KMS-11 (cell line): Measurements from ENCODE around the gene TMEM222.

Experiments used
- H2AFZ ChIP-seq: fragments of 200-600 bp; sonication (generic); 2 replicates; pipeline ENCODE4 v1.6.1; 2016; ENCODE audit warnings: antibody characterized with exemption, mixed run types, low read depth
- H3K27ac ChIP-seq: fragments of 200-600 bp; sonication (generic); 2 replicates; pipeline ENCODE4 v1.6.1; 2016; ENCODE audit warnings: mild to moderate bottlenecking, mixed run types
- H3K27me3 ChIP-seq: fragments of 200-600 bp; sonication (generic); 2 replicates; pipeline ENCODE4 v1.6.1; 2017; ENCODE audit warnings: mild to moderate bottlenecking, low read depth, mixed run types, moderate library complexity; ENCODE audit not compliant: insufficient read depth
- H3K36me3 ChIP-seq: fragments of 200-600 bp; sonication (generic); 2 replicates; pipeline ENCODE4 v1.6.1; 2017; ENCODE audit warnings: mild to moderate bottlenecking, mixed run types; ENCODE audit not compliant: insufficient read depth
- H3K4me1 ChIP-seq: fragments of 200-600 bp; sonication (generic); 2 replicates; pipeline ENCODE4 v1.6.1; 2016; ENCODE audit warnings: mild to moderate bottlenecking, low read depth, mixed run types; ENCODE audit not compliant: poor library complexity, severe bottlenecking
- H3K4me2 ChIP-seq: fragments of 200-600 bp; sonication (generic); 2 replicates; pipeline ENCODE4 v1.7.0; 2016; ENCODE audit warnings: mild to moderate bottlenecking, mixed run types
- H3K4me3 ChIP-seq: fragments of 200-600 bp; sonication (generic); IDR thresholded peaks from 2 replicates; pipeline ENCODE4 v1.6.1; 2017; ENCODE audit warnings: low read depth, low read length, mixed read lengths; ENCODE audit not compliant: insufficient read depth
- H3K79me2 ChIP-seq: fragments of 200-600 bp; sonication (generic); 2 replicates; pipeline ENCODE4 v1.6.1; 2016; ENCODE audit warnings: low read depth, mixed run types; ENCODE audit not compliant: insufficient read depth
- H3K9ac ChIP-seq: fragments of 200-600 bp; sonication (generic); 2 replicates; pipeline ENCODE4 v1.6.1; 2016; ENCODE audit warnings: mild to moderate bottlenecking, mixed run types
- H4K20me1 ChIP-seq: fragments of 200-600 bp; sonication (generic); 2 replicates; pipeline ENCODE4 v1.6.1; 2016; ENCODE audit warnings: mild to moderate bottlenecking, mixed run types; ENCODE audit not compliant: insufficient read depth
- TF ChIP-seq, protein P1 (sequence below): fragments of 200-600 bp; sonication (generic); conservative IDR thresholded peaks from 2 replicates; pipeline ENCODE4 v1.6.1; 2017; ENCODE audit warnings: low read depth, mild to moderate bottlenecking, antibody characterized with exemption, low read length, moderate library complexity, mixed read lengths

Gene TMEM222

GRCh38 chr1:27380224-27380623, 58.3 kb downstream of the TMEM222 start:
- Histone ChIP-seq H3K27me3 (peaks cover 7% of the 10 kb centered on the region), H3K36me3 (no peaks in the 10 kb centered on the region), H2AFZ (no peak overlapping the region), H3K4me3 (no peak overlapping the region), H3K9ac (no peak overlapping the region), H3K27ac (no peak overlapping the region), H3K4me1 (no peaks in the 10 kb centered on the region), H4K20me1 (no peaks in the 10 kb centered on the region), H3K79me2 (no peaks in the 10 kb centered on the region), H3K4me2 (no peak overlapping the region)
- TF ChIP-seq, protein P1, sequence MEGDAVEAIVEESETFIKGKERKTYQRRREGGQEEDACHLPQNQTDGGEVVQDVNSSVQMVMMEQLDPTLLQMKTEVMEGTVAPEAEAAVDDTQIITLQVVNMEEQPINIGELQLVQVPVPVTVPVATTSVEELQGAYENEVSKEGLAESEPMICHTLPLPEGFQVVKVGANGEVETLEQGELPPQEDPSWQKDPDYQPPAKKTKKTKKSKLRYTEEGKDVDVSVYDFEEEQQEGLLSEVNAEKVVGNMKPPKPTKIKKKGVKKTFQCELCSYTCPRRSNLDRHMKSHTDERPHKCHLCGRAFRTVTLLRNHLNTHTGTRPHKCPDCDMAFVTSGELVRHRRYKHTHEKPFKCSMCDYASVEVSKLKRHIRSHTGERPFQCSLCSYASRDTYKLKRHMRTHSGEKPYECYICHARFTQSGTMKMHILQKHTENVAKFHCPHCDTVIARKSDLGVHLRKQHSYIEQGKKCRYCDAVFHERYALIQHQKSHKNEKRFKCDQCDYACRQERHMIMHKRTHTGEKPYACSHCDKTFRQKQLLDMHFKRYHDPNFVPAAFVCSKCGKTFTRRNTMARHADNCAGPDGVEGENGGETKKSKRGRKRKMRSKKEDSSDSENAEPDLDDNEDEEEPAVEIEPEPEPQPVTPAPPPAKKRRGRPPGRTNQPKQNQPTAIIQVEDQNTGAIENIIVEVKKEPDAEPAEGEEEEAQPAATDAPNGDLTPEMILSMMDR = no peak

GRCh38 chr1:27380766-27381733, 59.1 kb downstream of the TMEM222 start:
- no peak overlapping the region for H3K4me3 ChIP-seq
- TF ChIP-seq, protein P1 = no peak
- H3K4me2 ChIP-seq = no peak overlapping the region

DNA sequence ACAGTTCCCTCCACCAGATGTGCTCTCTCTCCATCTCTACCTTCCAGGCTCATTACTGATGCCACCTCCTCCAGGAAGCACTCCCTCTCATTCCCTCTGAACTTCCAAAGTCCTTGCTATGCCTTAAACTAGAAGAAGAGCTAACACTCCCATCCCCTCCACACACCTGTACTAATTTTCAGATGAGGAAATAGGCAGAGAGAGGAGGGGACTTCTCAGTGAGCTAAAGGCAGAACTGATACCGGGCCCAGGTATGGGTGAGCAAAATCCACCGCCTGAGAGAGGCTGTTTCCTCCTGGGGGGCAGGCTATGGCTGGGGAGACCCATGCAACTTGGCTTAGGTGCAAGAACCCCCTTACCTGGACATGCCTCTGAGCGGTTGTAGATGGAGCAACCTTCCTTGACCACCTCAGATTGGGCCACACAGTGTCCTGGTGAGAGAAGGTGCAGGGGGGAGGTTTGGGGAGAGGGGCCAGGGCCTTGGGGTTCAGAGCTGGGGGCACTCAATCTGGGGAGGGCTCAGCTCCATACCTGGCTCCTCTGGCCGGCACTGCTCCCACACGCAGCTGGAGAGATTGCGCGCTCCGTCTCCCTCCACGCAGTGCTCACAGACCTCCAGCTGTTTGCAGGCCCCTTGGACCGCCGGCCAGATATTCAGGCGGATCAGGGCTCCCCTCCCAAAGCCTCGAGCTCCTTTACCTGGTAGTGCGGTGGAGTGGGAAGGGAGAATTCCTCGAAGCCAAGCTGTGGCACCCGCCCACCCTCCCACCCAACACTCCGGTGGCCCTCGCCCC, 60.2 kb downstream of the TMEM222 start:
- Histone ChIP-seq H3K4me3 (no peak overlapping the region), H3K4me1 (no peaks in the 10 kb centered on the region), H3K4me2 (no peak overlapping the region), H3K27me3 (peaks cover 9% of the 10 kb centered on the region), H3K79me2 (no peaks in the 10 kb centered on the region), H3K9ac (no peak overlapping the region), H4K20me1 (no peaks in the 10 kb centered on the region), H3K27ac (no peak overlapping the region), H2AFZ (no peak overlapping the region), H3K36me3 (no peaks in the 10 kb centered on the region)
- TF ChIP-seq, protein P1 = no peak

More at GRCh38 chr1:27380766-27381733, 59.1 kb downstream of the TMEM222 start:
- Histone ChIP-seq H3K79me2 (no peaks in the 10 kb centered on the region), H4K20me1 (no peaks in the 10 kb centered on the region), H3K9ac (no peak overlapping the region), H2AFZ (no peak overlapping the region), H3K27ac (no peak overlapping the region), H3K36me3 (no peaks in the 10 kb centered on the region), H3K27me3 (peaks cover 7% of the 10 kb centered on the region), H3K4me1 (no peaks in the 10 kb centered on the region)

GRCh38 chr1:27383039-27383605, 61.2 kb downstream of the TMEM222 start, which contains the start of gene CD164L2:
Gene CD164L2 (minus strand): TSS chr1:27383333. CDS start chr1:27383239, 94 bp downstream.
- H3K36me3 ChIP-seq = no peaks in the 10 kb centered on the region
- H4K20me1 ChIP-seq = no peaks in the 10 kb centered on the region
- peaks cover 9% of the 10 kb centered on the region for H3K27me3 ChIP-seq
- no peaks in the 10 kb centered on the region for H3K4me1 ChIP-seq
- TF ChIP-seq, protein P1 = no peak
- no peak within 1 kb of the TSS for H3K4me2 ChIP-seq
- H2AFZ ChIP-seq = no peak within 1 kb of the TSS
- H3K9ac ChIP-seq = no peak within 1 kb of the TSS
- H3K79me2 ChIP-seq = no peaks in the 10 kb centered on the region
- H3K4me3 ChIP-seq = no peak within 1 kb of the TSS
- no peak within 1 kb of the TSS for H3K27ac ChIP-seq
